Glomerular endothelial cell (primary cell): ENCODE data around the gene C2orf81. TPM values are rescaled to one million over a fixed set of nuclear protein-coding genes. Genes with fewer than 3 reads are reported as not detected.

Experiments used
- DNase-seq: peaks from one replicate; pipeline ENCODE4 v3.0.0-alpha.2; 2011; ENCODE audit warnings: low read depth, low spot score; ENCODE audit errors: extremely low read depth
- total RNA-seq: library from RNA; depleted of rRNA; stranded (reverse); fragments of >200 nt; gene quantifications from 2 replicates; pipeline ENCODE4 v1.2.3, GENCODE V29; 2015

The C2orf81 gene
- total RNA-seq, 1 donor from 2014 or later, result 0.82 TPM

DNA sequence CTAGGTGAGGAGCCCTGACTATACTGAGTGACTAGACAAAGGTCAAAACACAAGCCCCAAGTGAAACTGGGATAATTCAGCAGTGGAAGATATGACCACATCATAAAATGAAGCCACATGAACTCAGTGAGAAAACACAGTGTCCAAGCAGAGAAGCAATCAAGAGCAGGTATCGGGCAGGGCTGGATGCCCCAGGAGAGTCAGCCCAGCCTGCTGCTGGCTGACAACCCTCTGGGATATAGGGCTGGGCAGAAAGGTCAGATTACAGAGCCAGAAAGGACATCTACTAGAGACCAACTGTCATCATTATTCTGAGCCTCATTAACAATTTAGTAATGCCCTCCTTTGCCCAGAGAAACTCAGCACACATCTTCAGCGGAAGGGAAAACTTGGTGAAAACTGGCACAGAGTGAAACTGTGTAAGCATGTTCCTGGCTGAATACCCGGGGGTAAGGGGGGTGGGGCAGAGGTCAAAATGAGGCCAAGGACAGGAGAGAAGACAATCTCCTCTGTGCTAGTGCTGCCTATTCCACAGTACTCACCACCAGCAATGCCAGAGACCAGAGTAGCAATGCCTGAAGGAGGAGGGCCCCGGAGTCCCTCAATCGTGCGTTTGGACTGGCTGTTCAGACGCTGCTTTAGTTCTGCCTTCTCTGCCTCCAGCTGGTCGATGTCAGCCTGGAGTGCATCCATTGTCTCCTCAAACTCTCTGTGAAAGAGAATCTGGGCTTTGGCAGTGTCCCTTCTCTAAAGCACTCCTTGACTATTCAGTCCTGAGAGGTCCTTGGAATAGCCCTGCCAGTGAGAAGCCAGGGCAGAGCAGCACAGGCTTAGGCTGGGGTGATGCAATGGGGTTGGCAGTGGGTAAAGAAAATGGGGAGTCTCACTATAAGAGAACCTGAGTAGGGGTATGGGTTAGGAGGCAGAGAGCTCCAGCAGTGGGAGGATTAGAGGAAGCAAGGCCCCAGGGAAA lies 56.6 kb downstream of the C2orf81 start:
- DNase-seq, result no peak

Other genes with a start within 250 kb of the C2orf81 start
- gene MOB1A, start 242.7 kb downstream of the C2orf81 start, total RNA-seq, result 80.7 and 112 TPM in 2 replicates
- 33.7 and 48.5 TPM in 2 replicates for gene MTHFD2, start 223.0 kb downstream of the C2orf81 start, total RNA-seq
- 0.10 and 0.18 TPM in 2 replicates for gene SLC4A5, start 78.2 kb downstream of the C2orf81 start, total RNA-seq
- gene DCTN1, start 41.3 kb downstream of the C2orf81 start, total RNA-seq, result 152 and 167 TPM in 2 replicates
- gene WDR54, start 111 bp upstream of the C2orf81 start, total RNA-seq, result 29.1 and 35.6 TPM in 2 replicates
- gene RTKN, start 20.3 kb upstream of the C2orf81 start, total RNA-seq, result 11.2 and 14.5 TPM in 2 replicates
- 17.2 and 21.7 TPM in 2 replicates for gene INO80B, start 33.5 kb upstream of the C2orf81 start, total RNA-seq
- 41.0 and 50.8 TPM in 2 replicates for gene WBP1, start 36.8 kb upstream of the C2orf81 start, total RNA-seq
- gene MOGS, start 43.8 kb upstream of the C2orf81 start, total RNA-seq, result 94.6 and 120 TPM in 2 replicates
- 12.7 and 17.0 TPM in 2 replicates for gene MRPL53, start 51.1 kb upstream of the C2orf81 start, total RNA-seq
- 12.5 and 19.3 TPM in 2 replicates for gene CCDC142, start 61.4 kb upstream of the C2orf81 start, total RNA-seq
- 14.1 and 37.5 TPM in 2 replicates for gene TTC31, start 61.5 kb upstream of the C2orf81 start, total RNA-seq
- gene LBX2, start 78.0 kb upstream of the C2orf81 start, total RNA-seq, result 3.9 and 4.3 TPM in 2 replicates
- gene PCGF1, start 86.1 kb upstream of the C2orf81 start, total RNA-seq, result 10.9 and 14.4 TPM in 2 replicates
- gene TLX2, start 92.8 kb upstream of the C2orf81 start, total RNA-seq, result not detected in 2 replicates
- not detected in 2 replicates for gene DQX1, start 104.6 kb upstream of the C2orf81 start, total RNA-seq
- gene AUP1, start 108.1 kb upstream of the C2orf81 start, total RNA-seq, result 102 and 136 TPM in 2 replicates
- 30.6 TPM in 2 replicates for gene HTRA2, start 108.3 kb upstream of the C2orf81 start, total RNA-seq
- gene LOXL3, start 132.3 kb upstream of the C2orf81 start, total RNA-seq, result 1.1 and 2.7 TPM in 2 replicates
- 12.9 and 17.2 TPM in 2 replicates for gene DOK1, start 133.1 kb upstream of the C2orf81 start, total RNA-seq
- not detected in 2 replicates for gene M1AP, start 226.7 kb upstream of the C2orf81 start, total RNA-seq
- 8.1 and 11.3 TPM in 2 replicates for gene SEMA4F, start 232.6 kb upstream of the C2orf81 start, total RNA-seq